Measurements from ENCODE around the gene ACP7.

DNA sequence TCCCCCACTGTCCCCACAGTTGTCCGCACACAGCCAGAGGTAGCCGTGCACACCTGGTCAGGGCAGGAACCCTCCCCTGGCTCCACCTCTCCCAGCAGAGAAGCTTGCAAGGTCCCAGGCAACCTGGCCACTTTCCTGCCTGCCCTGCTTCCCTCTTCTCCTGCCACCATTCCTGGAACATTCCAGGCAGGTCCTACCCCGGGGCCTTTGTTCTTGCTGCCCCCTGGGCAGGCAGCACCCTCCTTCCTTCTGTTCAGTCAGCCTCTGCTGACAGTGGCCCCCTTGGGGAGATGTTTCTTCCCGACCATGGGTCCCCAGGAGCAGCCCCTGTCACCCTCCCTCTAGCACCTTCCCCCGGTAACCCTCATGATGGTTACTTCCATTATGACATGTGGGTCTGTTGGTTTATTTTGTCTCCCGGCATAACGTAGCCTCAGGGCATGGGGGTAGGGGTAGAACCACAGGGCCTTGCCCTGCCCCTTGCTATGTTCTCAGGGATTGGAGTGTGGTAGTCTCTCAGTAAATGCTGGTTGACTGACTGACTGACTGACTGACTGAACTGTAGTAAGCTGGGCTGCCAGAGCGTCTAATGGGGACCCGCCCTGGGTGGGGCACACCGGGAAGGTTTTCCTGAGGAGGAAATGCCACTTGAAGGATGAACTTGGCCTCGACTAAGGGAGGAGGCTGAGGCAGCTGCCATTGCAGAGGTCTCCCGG is 52.2 kb downstream of the ACP7 start:
- TF ChIP-seq, protein P1, sequence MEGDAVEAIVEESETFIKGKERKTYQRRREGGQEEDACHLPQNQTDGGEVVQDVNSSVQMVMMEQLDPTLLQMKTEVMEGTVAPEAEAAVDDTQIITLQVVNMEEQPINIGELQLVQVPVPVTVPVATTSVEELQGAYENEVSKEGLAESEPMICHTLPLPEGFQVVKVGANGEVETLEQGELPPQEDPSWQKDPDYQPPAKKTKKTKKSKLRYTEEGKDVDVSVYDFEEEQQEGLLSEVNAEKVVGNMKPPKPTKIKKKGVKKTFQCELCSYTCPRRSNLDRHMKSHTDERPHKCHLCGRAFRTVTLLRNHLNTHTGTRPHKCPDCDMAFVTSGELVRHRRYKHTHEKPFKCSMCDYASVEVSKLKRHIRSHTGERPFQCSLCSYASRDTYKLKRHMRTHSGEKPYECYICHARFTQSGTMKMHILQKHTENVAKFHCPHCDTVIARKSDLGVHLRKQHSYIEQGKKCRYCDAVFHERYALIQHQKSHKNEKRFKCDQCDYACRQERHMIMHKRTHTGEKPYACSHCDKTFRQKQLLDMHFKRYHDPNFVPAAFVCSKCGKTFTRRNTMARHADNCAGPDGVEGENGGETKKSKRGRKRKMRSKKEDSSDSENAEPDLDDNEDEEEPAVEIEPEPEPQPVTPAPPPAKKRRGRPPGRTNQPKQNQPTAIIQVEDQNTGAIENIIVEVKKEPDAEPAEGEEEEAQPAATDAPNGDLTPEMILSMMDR (IDR thresholded peaks at IDR 0.05; ENCODE audit: insufficient read depth, low read depth, low read length), result no peak
- TF ChIP-seq EZH2 (IDR thresholded peaks at IDR 0.05; ENCODE audit: insufficient read depth, low read length), result no peak
